K562 (cell line): Measurements from ENCODE around the gene ANOS1. TPM values are rescaled to one million over a fixed set of nuclear protein-coding genes. Genes with fewer than 3 reads are reported as not detected.

ENCODE experiments used
- ATAC-seq: fragments of 200-7000 bp; cut with Tn5 transposase; 3 replicates; pipeline ENCODE4 v1.9.1; 2020; ENCODE audit warnings: moderate library complexity
- BruUV-seq: library from RNA; stranded (reverse); fragments of 400-500 nt; replicated peaks from 2 replicates; lab custom pipeline; 2021; lab: Mats Ljungman, UMichigan
- CTCF ChIA-PET: fragments of 300-600 bp; formaldehyde crosslinking; extraction: SDS; loops from one replicate; lab custom pipeline; 2021; ENCODE audit warnings: low intra/inter-chr PET ratio; lab: Yijun Ruan, JAX
- POLR2A ChIA-PET: fragments of 300-600, 350-650 bp; sonication (Branson Sonifier 250); formaldehyde crosslinking; extraction: SDS; loops from one replicate; lab custom pipeline; 2021; ENCODE audit warnings: antibody characterized with exemption, inconsistent platforms; lab: Yijun Ruan, JAX
- DNase-seq, 4 experiments: peaks; one replicate each; pipeline versions ENCODE4 v3.0.0 to v3.0.0-alpha.2; 2011 to 2018; ENCODE audit warnings: low spot score in 3 of 4, mixed read lengths in 3 of 4; ENCODE audit errors: extremely low read depth in 1 of 4
- FAIRE-seq: peaks from 2 replicates; lab custom pipeline; 2011; peaks lifted over from hg19 to GRCh38; lab: Jason Lieb, UNC
- H2AFZ ChIP-seq: 2 replicates; pipeline ENCODE4 v1.6.0; 2011; ENCODE audit warnings: low read depth, low read length, control low read depth, inconsistent platforms
- H3K27ac ChIP-seq: fragments of 200-600 bp; 3 replicates; pipeline ENCODE4 v1.8.0; 2011; ENCODE audit warnings: low read depth, mild to moderate bottlenecking, control low read depth, inconsistent platforms, low read length, moderate library complexity, mixed read lengths; ENCODE audit errors: extremely low read depth
- H3K27me3 ChIP-seq, 2 experiments: fragments of 300-600 bp in 1 of 2; 2 replicates in 1 of 2; 3 replicates in 1 of 2; pipeline versions ENCODE4 v1.6.0 to v1.8.0; 2011; ENCODE audit warnings: inconsistent platforms in 2 of 2, low read length in 2 of 2, mild to moderate bottlenecking in 1 of 2, mixed read lengths in 1 of 2, moderate library complexity in 1 of 2; ENCODE audit not compliant: control insufficient read depth in 2 of 2, insufficient read depth in 2 of 2
- H3K36me3 ChIP-seq: fragments of 300-600 bp; 3 replicates; pipeline ENCODE4 v1.8.0; 2011; ENCODE audit warnings: mild to moderate bottlenecking, low read length, inconsistent platforms; ENCODE audit not compliant: control insufficient read depth, insufficient read depth
- H3K4me1 ChIP-seq, 2 experiments: fragments of 200-600 bp in 1 of 2; replicated peaks in 1 of 2; 2 replicates in 1 of 2; 3 replicates in 1 of 2; pipeline versions ENCODE4 v1.5.1 to v1.8.0; 2011; ENCODE audit warnings: inconsistent platforms in 2 of 2, low read length in 2 of 2, mild to moderate bottlenecking in 1 of 2, mixed read lengths in 1 of 2, moderate library complexity in 1 of 2; ENCODE audit not compliant: control insufficient read depth in 2 of 2, insufficient read depth in 2 of 2
- H3K4me2 ChIP-seq: 2 replicates; pipeline ENCODE4 v1.6.1; 2011; ENCODE audit warnings: low read length, control low read depth, inconsistent platforms, mixed read lengths; ENCODE audit not compliant: insufficient read depth
- H3K4me3 ChIP-seq: fragments of 200-600 bp; sonication (generic), shearing (Covaris generic); 2 replicates; pipeline ENCODE4 v1.5.1; 2016; ENCODE audit warnings: control low read depth, inconsistent platforms
- H3K79me2 ChIP-seq: fragments of 200-600 bp; 3 replicates; pipeline ENCODE4 v1.8.0; 2011; ENCODE audit warnings: low read length, inconsistent platforms; ENCODE audit not compliant: control insufficient read depth, insufficient read depth
- H3K9ac ChIP-seq, 2 experiments: 2 replicates each; pipeline versions ENCODE4 v1.6.0 to v1.6.1; 2011; ENCODE audit warnings: low read depth in 2 of 2, low read length in 2 of 2, control low read depth in 1 of 2, inconsistent platforms in 1 of 2, mild to moderate bottlenecking in 1 of 2, mixed read lengths in 1 of 2; ENCODE audit not compliant: insufficient read depth in 1 of 2
- H3K9me1 ChIP-seq: one replicate; pipeline ENCODE4 v1.6.0; 2011; ENCODE audit warnings: inconsistent platforms, mild to moderate bottlenecking, low read length, moderate library complexity; ENCODE audit not compliant: control insufficient read depth, insufficient read depth
- H3K9me3 ChIP-seq: replicated peaks from 2 replicates; pipeline ENCODE4 v1.5.1; 2011; ENCODE audit warnings: low read depth, low read length, inconsistent platforms; ENCODE audit not compliant: control insufficient read depth, insufficient read depth
- H4K20me1 ChIP-seq: replicated peaks from 2 replicates; pipeline ENCODE4 v1.6.1; 2011; ENCODE audit warnings: low read length, inconsistent platforms, mixed read lengths; ENCODE audit not compliant: control insufficient read depth, insufficient read depth
- ETV6 ChIP-seq, 3 experiments: fragments of 150-350 bp in 1 of 3; sonication (generic) in 1 of 3; formaldehyde crosslinking in 1 of 3; IDR thresholded peaks; 2 replicates each; pipeline versions ENCODE4 v1.6.1 to v1.8.0; 2014 to 2022; ENCODE audit warnings: borderline replicate concordance in 2 of 3, low read depth in 2 of 3, antibody characterized with exemption in 1 of 3, low read length in 1 of 3, mild to moderate bottlenecking in 1 of 3, missing genetic modification reagents in 1 of 3
- HDAC6 ChIP-seq: IDR thresholded peaks from 2 replicates; pipeline ENCODE4 v1.6.1; 2012; ENCODE audit warnings: low read depth, mild to moderate bottlenecking, control low read depth, inconsistent platforms, low read length, moderate library complexity
- HDAC8 ChIP-seq: fragments of 450-650 bp; IDR thresholded peaks from 2 replicates; pipeline ENCODE4 v1.6.1; 2016; ENCODE audit warnings: mild to moderate bottlenecking, missing genetic modification characterization, moderate library complexity, missing compliant biosample characterization
- PHF20 ChIP-seq: fragments of 450-650 bp; IDR thresholded peaks from 2 replicates; pipeline ENCODE4 v1.6.1; 2018; ENCODE audit not compliant: partially characterized antibody
- RBM39 ChIP-seq: fragments of 200-400 bp; formaldehyde crosslinking; optimal IDR thresholded peaks from 2 replicates; pipeline ENCODE3; 2018; ENCODE audit warnings: low read depth, low read length
- SAFB2 ChIP-seq: fragments of 200-400 bp; formaldehyde crosslinking; IDR thresholded peaks from 2 replicates; pipeline ENCODE4 v1.6.1; 2018; ENCODE audit warnings: borderline replicate concordance, low read length, low read depth, moderate library complexity; ENCODE audit not compliant: severe bottlenecking
- SETDB1 ChIP-seq: IDR thresholded peaks from one replicate; pipeline ENCODE4 v1.6.1; 2012; ENCODE audit warnings: low read length, control low read depth, inconsistent platforms
- SMARCB1 ChIP-seq: IDR thresholded peaks from 2 replicates; pipeline ENCODE4 v1.6.1; 2011; ENCODE audit warnings: improper control_type of control experiment, low read depth; ENCODE audit not compliant: insufficient read length
- ZFX ChIP-seq: sonication (generic); formaldehyde crosslinking; IDR thresholded peaks from 2 replicates; pipeline ENCODE4 v1.8.0; 2022; ENCODE audit warnings: mild to moderate bottlenecking, missing genetic modification reagents, moderate library complexity
- ZNF354B ChIP-seq: fragments of 250-450 bp; sonication (Bioruptor Pico); IDR thresholded peaks from 2 replicates; pipeline ENCODE4 v1.4.0; 2020
- WGBS: fragments of 100-300 bp; shearing (Covaris generic); methylation state at CpG from one replicate; pipeline ENCODE4 v1.1.6; 2016; ENCODE audit warnings: low coverage, mixed read lengths; ENCODE audit not compliant: insufficient coverage; ENCODE audit errors: missing lambda C conversion rate; 5-methylcytosine and 5-hydroxymethylcytosine counted together
- in situ Hi-C: fragments of 300-500 bp; cut with MboI; formaldehyde crosslinking; loops from 4 replicates; pipeline ENCODE4 v1.15.0; 2018; ENCODE audit warnings: inconsistent platforms, mixed read lengths
- intact Hi-C: fragments of 100-400 bp; cut with micrococcal nuclease; formaldehyde crosslinking; loops from 2 replicates; pipeline ENCODE4 v1.14.2; 2022
- polyA plus RNA-seq, 8 experiments: library from polyadenylated mRNA; depleted of rRNA in 4 of 8; stranded (reverse) in 5 of 8; unstranded in 3 of 8; fragments of >200 nt; fragmentation: Nextera tagmentation in 2 of 8; fragmentation: Illumina TruSeq in 1 of 8; extraction: Ambion mirVana in 2 of 8; extraction: Trizol in 1 of 8; gene quantifications; 2 replicates each; pipeline versions ENCODE4 v1.2.1 to v1.2.3, GENCODE V29; 2011 to 2014; ENCODE audit warnings: inconsistent platforms in 1 of 8, missing spikeins in 1 of 8
- total RNA-seq, 7 experiments: library from RNA; depleted of rRNA in 6 of 7; stranded (reverse); fragments of >200 nt in 6 of 7; fragmentation: Illumina TruSeq in 2 of 7; extraction: Trizol in 2 of 7; gene quantifications; 2 replicates each; pipeline versions ENCODE4 v1.2.1 to v1.2.3, GENCODE V29; 2011 to 2021; ENCODE audit warnings: low replicate concordance in 1 of 7
- TF ChIP-seq, protein P1 (sequence below): fragments of 450-650 bp; formaldehyde crosslinking; conservative IDR thresholded peaks from 2 replicates; pipeline ENCODE4 v1.4.0; 2022; ENCODE audit warnings: mild to moderate bottlenecking, missing genetic modification characterization
- TF ChIP-seq, protein P2 (sequence below): sonication (generic); formaldehyde crosslinking; IDR thresholded peaks from 2 replicates; pipeline ENCODE4 v1.8.1; 2022; ENCODE audit warnings: missing genetic modification reagents
- TF ChIP-seq, protein P3 (sequence below): fragments of 450-650 bp; IDR thresholded peaks from 2 replicates; pipeline ENCODE4 v1.7.0; 2016; ENCODE audit warnings: borderline replicate concordance
- TF ChIP-seq, protein P4 (sequence below): IDR thresholded peaks from 2 replicates; pipeline ENCODE4 v1.6.1; 2014; ENCODE audit warnings: antibody characterized with exemption
- TF ChIP-seq, protein P5 (sequence below): fragments of 450-650 bp; conservative IDR thresholded peaks from 2 replicates; pipeline ENCODE4 v1.6.1; 2016; ENCODE audit warnings: missing genetic modification characterization, low read depth, mild to moderate bottlenecking, missing compliant biosample characterization, moderate library complexity

The ANOS1 gene
- total and polyA plus RNA-seq, 9 of the 15 experiments (the other 6 are each of a cell fraction or from before 2014, with no cell fraction given), result 0.04 TPM; not detected in 8

DNA sequence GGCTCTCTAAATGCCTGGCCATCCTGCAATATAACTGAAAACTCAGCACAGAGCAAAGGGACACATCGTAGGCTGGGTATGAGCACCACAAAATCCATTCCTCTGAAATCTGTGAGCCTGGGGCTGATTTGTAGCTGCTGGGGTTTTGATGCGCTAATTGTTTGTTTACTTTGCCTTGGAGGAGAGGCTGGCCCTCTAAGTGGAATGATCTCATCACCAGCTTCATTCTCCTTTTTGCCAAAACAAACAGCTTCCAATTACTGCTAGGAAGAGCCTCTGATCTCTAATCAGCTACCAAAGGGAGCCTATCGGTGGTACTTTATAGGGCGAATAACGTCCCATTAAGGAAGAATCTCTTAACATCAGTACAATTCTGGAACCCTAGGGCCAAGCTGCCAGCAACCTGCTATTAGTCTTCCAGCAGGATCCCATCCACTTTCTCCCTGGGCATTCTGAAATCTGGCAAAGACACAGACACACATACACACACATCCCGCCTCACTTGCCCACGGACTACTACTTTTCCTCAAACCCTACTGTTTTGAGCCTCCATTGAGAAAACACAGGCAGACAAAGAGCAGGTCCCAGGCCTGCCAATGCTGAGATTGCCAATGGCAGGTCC is 5.8 kb downstream of the ANOS1 start:
- Histone ChIP-seq H3K9ac (no peak overlapping the region), H3K79me2 (no peaks in the 10 kb centered on the region), H3K9me3 (no peaks in the 10 kb centered on the region), H3K27ac (no peak overlapping the region), H3K9me1 (no peaks in the 10 kb centered on the region), H3K4me2 (no peak overlapping the region), H3K36me3 (no peaks in the 10 kb centered on the region), H2AFZ (no peak overlapping the region), H4K20me1 (no peaks in the 10 kb centered on the region), H3K4me3 (no peak overlapping the region), H3K27me3 (no peaks in the 10 kb centered on the region), H3K4me1 (no peaks in the 10 kb centered on the region)
- DNase-seq (no peak), FAIRE-seq (no peak), ATAC-seq (no peak)
- 0% methylated on average over 7 of the region's 7 CpGs for WGBS
- in situ Hi-C loops, result no loop called here
- intact Hi-C loops, result no loop called here
- BruUV-seq, result no TSS peak
- POLR2A ChIA-PET, result interaction anchor here (0.7 kb wide), 1 partner anchor 71 kb away, joined by 3 read pairs; no protein-coding TSS in a partner anchor
- CTCF ChIA-PET, result no interaction called here
- TF ChIP-seq SETDB1 (no peak), ZNF354B (CRISPR knock-in tag) (no peak), PHF20 (no peak), HDAC8 (tag) (no peak), RBM39 (no peak), SMARCB1 (no peak), HDAC6 (no peak), ZFX (CRISPR knock-in tag) (no peak), SAFB2 (no peak), ETV6 (IDR thresholded peaks at IDR 0.05; ENCODE audit: borderline replicate concordance in 1 of 2, low read depth in 2 of 2, low read length in 1 of 2) (no peak), ETV6 (CRISPR knock-in tag; IDR thresholded peaks at IDR 0.05; ENCODE audit: borderline replicate concordance) (no peak)
- TF ChIP-seq, protein P1, sequence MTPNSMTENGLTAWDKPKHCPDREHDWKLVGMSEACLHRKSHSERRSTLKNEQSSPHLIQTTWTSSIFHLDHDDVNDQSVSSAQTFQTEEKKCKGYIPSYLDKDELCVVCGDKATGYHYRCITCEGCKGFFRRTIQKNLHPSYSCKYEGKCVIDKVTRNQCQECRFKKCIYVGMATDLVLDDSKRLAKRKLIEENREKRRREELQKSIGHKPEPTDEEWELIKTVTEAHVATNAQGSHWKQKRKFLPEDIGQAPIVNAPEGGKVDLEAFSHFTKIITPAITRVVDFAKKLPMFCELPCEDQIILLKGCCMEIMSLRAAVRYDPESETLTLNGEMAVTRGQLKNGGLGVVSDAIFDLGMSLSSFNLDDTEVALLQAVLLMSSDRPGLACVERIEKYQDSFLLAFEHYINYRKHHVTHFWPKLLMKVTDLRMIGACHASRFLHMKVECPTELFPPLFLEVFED (CRISPR knock-in tag), result no peak
- TF ChIP-seq, protein P2, sequence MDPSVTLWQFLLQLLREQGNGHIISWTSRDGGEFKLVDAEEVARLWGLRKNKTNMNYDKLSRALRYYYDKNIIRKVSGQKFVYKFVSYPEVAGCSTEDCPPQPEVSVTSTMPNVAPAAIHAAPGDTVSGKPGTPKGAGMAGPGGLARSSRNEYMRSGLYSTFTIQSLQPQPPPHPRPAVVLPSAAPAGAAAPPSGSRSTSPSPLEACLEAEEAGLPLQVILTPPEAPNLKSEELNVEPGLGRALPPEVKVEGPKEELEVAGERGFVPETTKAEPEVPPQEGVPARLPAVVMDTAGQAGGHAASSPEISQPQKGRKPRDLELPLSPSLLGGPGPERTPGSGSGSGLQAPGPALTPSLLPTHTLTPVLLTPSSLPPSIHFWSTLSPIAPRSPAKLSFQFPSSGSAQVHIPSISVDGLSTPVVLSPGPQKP, result no peak
- TF ChIP-seq, protein P3, sequence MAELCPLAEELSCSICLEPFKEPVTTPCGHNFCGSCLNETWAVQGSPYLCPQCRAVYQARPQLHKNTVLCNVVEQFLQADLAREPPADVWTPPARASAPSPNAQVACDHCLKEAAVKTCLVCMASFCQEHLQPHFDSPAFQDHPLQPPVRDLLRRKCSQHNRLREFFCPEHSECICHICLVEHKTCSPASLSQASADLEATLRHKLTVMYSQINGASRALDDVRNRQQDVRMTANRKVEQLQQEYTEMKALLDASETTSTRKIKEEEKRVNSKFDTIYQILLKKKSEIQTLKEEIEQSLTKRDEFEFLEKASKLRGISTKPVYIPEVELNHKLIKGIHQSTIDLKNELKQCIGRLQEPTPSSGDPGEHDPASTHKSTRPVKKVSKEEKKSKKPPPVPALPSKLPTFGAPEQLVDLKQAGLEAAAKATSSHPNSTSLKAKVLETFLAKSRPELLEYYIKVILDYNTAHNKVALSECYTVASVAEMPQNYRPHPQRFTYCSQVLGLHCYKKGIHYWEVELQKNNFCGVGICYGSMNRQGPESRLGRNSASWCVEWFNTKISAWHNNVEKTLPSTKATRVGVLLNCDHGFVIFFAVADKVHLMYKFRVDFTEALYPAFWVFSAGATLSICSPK, result no peak
- TF ChIP-seq, protein P4, sequence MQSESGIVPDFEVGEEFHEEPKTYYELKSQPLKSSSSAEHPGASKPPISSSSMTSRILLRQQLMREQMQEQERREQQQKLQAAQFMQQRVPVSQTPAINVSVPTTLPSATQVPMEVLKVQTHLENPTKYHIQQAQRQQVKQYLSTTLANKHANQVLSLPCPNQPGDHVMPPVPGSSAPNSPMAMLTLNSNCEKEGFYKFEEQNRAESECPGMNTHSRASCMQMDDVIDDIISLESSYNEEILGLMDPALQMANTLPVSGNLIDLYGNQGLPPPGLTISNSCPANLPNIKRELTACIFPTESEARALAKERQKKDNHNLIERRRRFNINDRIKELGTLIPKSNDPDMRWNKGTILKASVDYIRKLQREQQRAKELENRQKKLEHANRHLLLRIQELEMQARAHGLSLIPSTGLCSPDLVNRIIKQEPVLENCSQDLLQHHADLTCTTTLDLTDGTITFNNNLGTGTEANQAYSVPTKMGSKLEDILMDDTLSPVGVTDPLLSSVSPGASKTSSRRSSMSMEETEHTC, result no peak
- TF ChIP-seq, protein P5, sequence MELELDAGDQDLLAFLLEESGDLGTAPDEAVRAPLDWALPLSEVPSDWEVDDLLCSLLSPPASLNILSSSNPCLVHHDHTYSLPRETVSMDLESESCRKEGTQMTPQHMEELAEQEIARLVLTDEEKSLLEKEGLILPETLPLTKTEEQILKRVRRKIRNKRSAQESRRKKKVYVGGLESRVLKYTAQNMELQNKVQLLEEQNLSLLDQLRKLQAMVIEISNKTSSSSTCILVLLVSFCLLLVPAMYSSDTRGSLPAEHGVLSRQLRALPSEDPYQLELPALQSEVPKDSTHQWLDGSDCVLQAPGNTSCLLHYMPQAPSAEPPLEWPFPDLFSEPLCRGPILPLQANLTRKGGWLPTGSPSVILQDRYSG (tag), result no peak
